Neural crest cell (in vitro differentiated cells): ENCODE measurements around the gene PTPRM. TPM values are rescaled to one million over a fixed set of nuclear protein-coding genes. Genes with fewer than 3 reads are reported as not detected.

Experiments
- DNase-seq: peaks from one replicate; pipeline ENCODE4 v3.0.0; 2021; ENCODE audit warnings: low read depth, mixed read lengths, low spot score
- H3K27ac Mint-ChIP-seq: one replicate; pipeline ENCODE4 v1.8.0; 2021; ENCODE audit warnings: mild to moderate bottlenecking, mixed read lengths; ENCODE audit not compliant: unreplicated experiment
- H3K27me3 Mint-ChIP-seq: 2 replicates; pipeline ENCODE4 v1.8.0; 2021; ENCODE audit warnings: low read depth, mild to moderate bottlenecking, mixed read lengths
- H3K36me3 Mint-ChIP-seq: 2 replicates; pipeline ENCODE4 v1.8.0; 2021; ENCODE audit warnings: low read depth, mild to moderate bottlenecking, mixed read lengths
- H3K4me1 Mint-ChIP-seq: 2 replicates; pipeline ENCODE4 v1.8.0; 2021; ENCODE audit warnings: mixed read lengths
- H3K4me3 Mint-ChIP-seq: one replicate; pipeline ENCODE4 v1.8.0; 2021; ENCODE audit warnings: mild to moderate bottlenecking, mixed read lengths
- H3K9me3 Mint-ChIP-seq: 2 replicates; pipeline ENCODE4 v1.8.0; 2021; ENCODE audit warnings: mixed read lengths
- total RNA-seq: library from RNA; stranded (reverse); gene quantifications from 2 replicates; pipeline ENCODE4 v1.2.1, GENCODE V29; 2021
- TF ChIP-seq, protein P1 (sequence below): fragments of 200-600 bp; sonication (generic); conservative IDR thresholded peaks from 2 replicates; pipeline ENCODE4 v1.5.0; 2021; ENCODE audit warnings: antibody characterized with exemption, mild to moderate bottlenecking

PTPRM gene
- total RNA-seq, 1 donor from 2014 or later = 7.7 TPM

DNA sequence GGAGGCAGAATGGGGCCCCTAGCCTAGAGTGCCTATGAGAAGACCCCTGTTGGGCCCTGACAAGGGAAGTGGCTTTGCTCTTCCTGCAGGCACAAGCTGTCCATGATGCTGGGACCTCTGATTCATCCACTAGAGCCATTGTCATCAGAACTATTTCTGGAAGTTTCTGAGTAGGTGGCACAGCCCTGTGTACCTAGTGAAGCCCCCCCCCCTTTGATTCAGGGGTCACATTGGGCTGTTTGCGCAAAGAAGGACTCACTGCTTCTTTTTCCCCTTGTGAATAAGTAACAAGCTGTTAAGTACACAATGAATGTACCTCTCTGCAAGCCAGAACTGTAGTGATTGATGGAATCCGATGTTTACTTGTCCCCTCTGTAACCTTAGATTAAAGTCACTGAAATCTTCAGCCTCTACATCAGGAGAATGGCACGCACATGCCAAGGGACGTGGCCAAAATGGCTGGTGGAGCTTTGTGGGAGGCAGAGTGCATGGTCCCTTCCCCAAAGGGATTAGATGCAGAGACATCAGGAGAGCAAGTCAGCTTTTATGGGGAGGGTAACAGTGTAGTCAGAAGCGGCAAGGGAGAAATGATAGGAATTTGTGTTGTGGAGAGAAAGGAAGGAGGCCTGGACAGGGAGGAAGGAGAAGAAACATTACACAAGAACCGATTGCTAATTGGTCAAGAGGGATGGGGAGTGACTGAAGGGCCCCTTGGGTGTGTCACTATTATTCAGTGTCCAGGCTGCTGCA is 774.5 kb downstream of the PTPRM start:
- Mint-ChIP-seq H3K27me3 (no peaks in the 10 kb centered on the region), H3K36me3 (no peaks in the 10 kb centered on the region), H3K4me3 (no peak overlapping the region), H3K4me1 (peaks cover 6% of the 10 kb centered on the region), H3K9me3 (no peaks in the 10 kb centered on the region), H3K27ac (no peak overlapping the region)
- DNase-seq = no peak
- TF ChIP-seq, protein P1, sequence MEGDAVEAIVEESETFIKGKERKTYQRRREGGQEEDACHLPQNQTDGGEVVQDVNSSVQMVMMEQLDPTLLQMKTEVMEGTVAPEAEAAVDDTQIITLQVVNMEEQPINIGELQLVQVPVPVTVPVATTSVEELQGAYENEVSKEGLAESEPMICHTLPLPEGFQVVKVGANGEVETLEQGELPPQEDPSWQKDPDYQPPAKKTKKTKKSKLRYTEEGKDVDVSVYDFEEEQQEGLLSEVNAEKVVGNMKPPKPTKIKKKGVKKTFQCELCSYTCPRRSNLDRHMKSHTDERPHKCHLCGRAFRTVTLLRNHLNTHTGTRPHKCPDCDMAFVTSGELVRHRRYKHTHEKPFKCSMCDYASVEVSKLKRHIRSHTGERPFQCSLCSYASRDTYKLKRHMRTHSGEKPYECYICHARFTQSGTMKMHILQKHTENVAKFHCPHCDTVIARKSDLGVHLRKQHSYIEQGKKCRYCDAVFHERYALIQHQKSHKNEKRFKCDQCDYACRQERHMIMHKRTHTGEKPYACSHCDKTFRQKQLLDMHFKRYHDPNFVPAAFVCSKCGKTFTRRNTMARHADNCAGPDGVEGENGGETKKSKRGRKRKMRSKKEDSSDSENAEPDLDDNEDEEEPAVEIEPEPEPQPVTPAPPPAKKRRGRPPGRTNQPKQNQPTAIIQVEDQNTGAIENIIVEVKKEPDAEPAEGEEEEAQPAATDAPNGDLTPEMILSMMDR = no peak

DNA sequence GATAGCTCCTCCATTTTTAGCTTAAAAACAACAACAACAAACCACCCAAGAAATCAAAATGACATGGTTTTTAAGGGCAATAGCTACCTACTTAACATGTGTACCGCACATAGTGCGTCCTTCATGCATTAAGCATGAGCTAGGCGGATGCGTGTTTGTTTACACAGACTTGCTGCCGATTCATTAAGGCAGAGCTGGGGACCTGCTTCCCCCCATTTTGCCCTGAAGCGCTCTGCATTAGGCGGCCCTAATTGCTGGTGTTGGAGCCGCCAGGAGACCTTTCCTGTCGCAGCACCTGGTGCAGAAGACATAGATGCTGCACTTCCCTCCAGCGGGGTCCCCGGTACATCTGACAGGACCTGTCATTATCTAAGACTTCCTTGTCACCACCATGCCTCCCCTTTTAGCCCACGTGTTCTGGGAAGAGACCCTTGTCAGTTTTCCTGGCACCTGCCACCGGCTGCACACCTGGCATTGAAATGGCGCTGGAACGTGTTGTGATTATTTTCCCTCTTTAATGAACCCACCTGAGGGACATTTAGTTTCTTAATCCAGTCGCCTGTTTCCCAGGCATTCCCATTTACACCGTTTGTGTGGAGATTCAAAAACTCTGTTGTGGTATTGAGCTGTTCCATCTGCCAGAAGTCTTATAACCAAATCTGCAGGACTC is 781.1 kb downstream of the PTPRM start:
- peaks cover 4% of the 10 kb centered on the region for H3K9me3 Mint-ChIP-seq
- no peak overlapping the region for H3K27ac Mint-ChIP-seq
- peaks cover 1% of the 10 kb centered on the region for H3K36me3 Mint-ChIP-seq
- no peaks in the 10 kb centered on the region for H3K4me1 Mint-ChIP-seq
- peaks cover 2% of the 10 kb centered on the region for H3K27me3 Mint-ChIP-seq
- DNase-seq = no peak
- no peak overlapping the region for H3K4me3 Mint-ChIP-seq
- TF ChIP-seq, protein P1 = no peak

DNA sequence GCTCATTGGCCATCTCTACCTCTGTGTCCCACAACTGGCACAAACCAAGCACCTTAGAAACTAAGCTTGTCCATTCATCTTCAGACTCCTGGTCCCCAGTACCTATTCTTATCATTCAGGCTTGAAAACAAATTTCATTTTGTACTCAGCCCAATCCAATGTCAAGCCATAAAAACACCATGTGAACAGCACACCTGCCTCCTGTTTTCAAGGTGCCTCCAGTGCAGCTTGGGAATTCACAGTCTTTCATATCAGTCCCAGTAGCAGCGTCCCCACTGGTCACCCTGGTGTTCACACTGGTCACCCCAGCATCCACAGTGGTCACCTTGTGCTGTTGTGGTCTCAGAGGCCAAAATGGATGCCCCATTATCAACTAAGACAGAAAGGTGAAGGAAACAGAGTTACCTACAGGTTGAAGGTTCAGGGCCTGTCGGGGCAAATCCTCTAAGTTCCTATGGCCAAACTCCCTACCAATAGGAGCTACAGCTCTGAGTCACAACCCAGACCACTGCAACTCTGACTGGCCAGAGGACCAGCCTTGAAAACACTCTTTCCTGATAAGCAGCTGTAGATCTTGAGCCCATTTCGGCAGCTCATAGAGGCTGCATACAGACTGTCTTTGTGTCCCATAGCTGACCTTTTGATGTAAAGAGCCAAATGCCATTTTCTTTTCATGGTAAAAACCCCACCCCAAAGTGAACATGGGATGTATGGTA is 782.6 kb downstream of the PTPRM start:
- no peak for DNase-seq
- Mint-ChIP-seq H3K27ac (no peak overlapping the region), H3K9me3 (peaks cover 4% of the 10 kb centered on the region), H3K36me3 (peaks cover 3% of the 10 kb centered on the region), H3K4me3 (no peak overlapping the region), H3K4me1 (no peaks in the 10 kb centered on the region), H3K27me3 (peaks cover 2% of the 10 kb centered on the region)
- TF ChIP-seq, protein P1 = no peak

DNA sequence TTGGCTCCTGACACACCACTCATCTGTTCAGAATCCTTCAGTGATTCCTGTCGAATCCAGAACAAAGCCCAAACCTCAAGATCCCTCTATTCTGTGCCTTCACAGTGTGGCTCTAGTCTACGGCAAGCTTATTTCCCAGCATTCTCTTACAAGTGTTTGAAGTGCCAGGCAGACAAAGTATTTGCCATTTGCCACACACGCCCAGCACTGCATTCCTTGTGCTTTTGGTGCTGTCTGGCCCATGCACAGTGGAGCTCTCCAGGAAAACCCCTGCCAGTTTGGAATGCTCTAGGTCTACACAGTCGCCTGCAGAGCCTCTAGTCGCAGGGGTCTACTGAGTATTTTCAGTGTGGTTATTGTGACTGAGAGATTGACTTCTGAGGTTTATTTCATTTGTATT is 783.5 kb downstream of the PTPRM start:
- TF ChIP-seq, protein P1 = no peak
- Mint-ChIP-seq H3K27me3 (peaks cover 2% of the 10 kb centered on the region), H3K4me1 (no peaks in the 10 kb centered on the region), H3K27ac (no peak overlapping the region), H3K36me3 (peaks cover 3% of the 10 kb centered on the region), H3K9me3 (peaks cover 4% of the 10 kb centered on the region), H3K4me3 (no peak overlapping the region)
- no peak for DNase-seq

DNA sequence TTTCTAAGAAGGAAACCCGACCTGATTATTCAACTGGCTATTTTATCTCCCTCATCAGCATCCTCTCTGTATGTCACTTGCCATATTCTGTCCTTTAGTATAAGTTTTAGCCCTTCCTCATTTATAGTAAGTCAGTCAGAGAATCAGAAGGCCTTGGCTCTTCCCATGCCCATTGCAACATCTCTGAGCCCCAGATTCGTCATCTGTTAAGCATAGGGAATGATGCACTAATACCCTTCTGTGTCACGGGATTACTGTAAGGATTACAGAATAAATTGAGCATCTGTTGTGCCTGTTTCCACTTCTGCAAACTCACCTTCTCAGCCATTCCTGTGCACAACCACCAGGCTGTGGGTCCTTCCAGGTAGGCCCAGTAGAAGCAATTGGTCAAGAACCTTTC is 784.0 kb downstream of the PTPRM start:
- DNase-seq = no peak
- H3K4me1 Mint-ChIP-seq = no peaks in the 10 kb centered on the region
- peaks cover 3% of the 10 kb centered on the region for H3K36me3 Mint-ChIP-seq
- H3K4me3 Mint-ChIP-seq = no peak overlapping the region
- peaks cover 2% of the 10 kb centered on the region for H3K27me3 Mint-ChIP-seq
- peaks cover 4% of the 10 kb centered on the region for H3K9me3 Mint-ChIP-seq
- TF ChIP-seq, protein P1 = no peak
- no peak overlapping the region for H3K27ac Mint-ChIP-seq
